GM21737 (cell line): Measurements from ENCODE around the gene MAK.
"Not testable (repeated sequence)": the region's sequence is repeated elsewhere in the genome, so short reads cannot be mapped to it uniquely, and the experiment has no call there.

Experiments
- ATAC-seq: cut with Tn5 transposase; IDR thresholded peaks from one replicate; pipeline ENCODE4 v1.9.1; 2021; ENCODE audit warnings: mild to moderate bottlenecking, moderate library complexity; ENCODE audit not compliant: unreplicated experiment

MAK gene

GRCh38 chr6:10733151-10733715 is 105.1 kb downstream of the MAK start:
- no peak for ATAC-seq

- no peak for ATAC-seq
Observed at GRCh38 chr6:10730254-10730653, 108.1 kb downstream of the MAK start.

- no peak for ATAC-seq
Observed at GRCh38 chr6:10725716-10726115, 112.6 kb downstream of the MAK start.

GRCh38 chr6:10725044-10725443 is 113.3 kb downstream of the MAK start:
- no peak for ATAC-seq

GRCh38 chr6:10723567-10723881 is 114.8 kb downstream of the MAK start:
- ATAC-seq, result no peak

- ATAC-seq, result peak; percentile 96
Observed at GRCh38 chr6:10722820-10723566, 115.3 kb downstream of the MAK start, which contains the start of gene TMEM14C. Gene TMEM14C, plus strand, starts transcription at chr6:10723070. Its CDS starts 1,544 bp downstream, at chr6:10724614.

GRCh38 chr6:10722570-10722819 is 115.8 kb downstream of the MAK start:
- ATAC-seq, result no peak

GRCh38 chr6:10721850-10722569 is 116.3 kb downstream of the MAK start:
- ATAC-seq, result no peak

GRCh38 chr6:10720960-10721849 is 117.1 kb downstream of the MAK start:
- not testable (repeated sequence) for ATAC-seq

- ATAC-seq, result no peak
Observed at GRCh38 chr6:10720265-10720959, 117.9 kb downstream of the MAK start.

GRCh38 chr6:10719964-10720264 is 118.4 kb downstream of the MAK start:
- ATAC-seq, result no peak

- no peak for ATAC-seq
Observed at GRCh38 chr6:10719296-10719963, 118.9 kb downstream of the MAK start.

- ATAC-seq, result no peak
Observed at GRCh38 chr6:10713962-10714361, 124.4 kb downstream of the MAK start.
